ENCODE measurements around the gene NT5E. TPM values are rescaled to one million over a fixed set of nuclear protein-coding genes. Genes with fewer than 3 reads are reported as not detected.

NT5E gene
- 9.0 and 15.8 TPM in 2 replicates for total RNA-seq (2014; rRNA removed)
- percentile 69 among the genes with signal in this experiment for Bru-seq, nascent RNA
- percentile 69 among the genes with signal in this experiment for BruChase-seq, experiment 1, labeled RNA remaining after a 6-hour chase
- percentile 73 among the genes with signal in this experiment for BruChase-seq, experiment 2, labeled RNA remaining after a 2-hour chase
- long read RNA-seq, transcript NT5E-202 (3 exons, 974 nt): minor isoform, 12 of 153 reads
- long read RNA-seq, transcript NT5E-203 (8 exons, 3,918 nt): minor isoform, 10 of 153 reads
- long read RNA-seq, transcript NT5E-201 (9 exons, 3,548 nt): major isoform, 100 of 153 reads
- long read RNA-seq, partial matches to known transcripts: 18 of 153 reads
- long read RNA-seq, other reads (novel, unspliced or antisense): 13 of 153 reads

DNA sequence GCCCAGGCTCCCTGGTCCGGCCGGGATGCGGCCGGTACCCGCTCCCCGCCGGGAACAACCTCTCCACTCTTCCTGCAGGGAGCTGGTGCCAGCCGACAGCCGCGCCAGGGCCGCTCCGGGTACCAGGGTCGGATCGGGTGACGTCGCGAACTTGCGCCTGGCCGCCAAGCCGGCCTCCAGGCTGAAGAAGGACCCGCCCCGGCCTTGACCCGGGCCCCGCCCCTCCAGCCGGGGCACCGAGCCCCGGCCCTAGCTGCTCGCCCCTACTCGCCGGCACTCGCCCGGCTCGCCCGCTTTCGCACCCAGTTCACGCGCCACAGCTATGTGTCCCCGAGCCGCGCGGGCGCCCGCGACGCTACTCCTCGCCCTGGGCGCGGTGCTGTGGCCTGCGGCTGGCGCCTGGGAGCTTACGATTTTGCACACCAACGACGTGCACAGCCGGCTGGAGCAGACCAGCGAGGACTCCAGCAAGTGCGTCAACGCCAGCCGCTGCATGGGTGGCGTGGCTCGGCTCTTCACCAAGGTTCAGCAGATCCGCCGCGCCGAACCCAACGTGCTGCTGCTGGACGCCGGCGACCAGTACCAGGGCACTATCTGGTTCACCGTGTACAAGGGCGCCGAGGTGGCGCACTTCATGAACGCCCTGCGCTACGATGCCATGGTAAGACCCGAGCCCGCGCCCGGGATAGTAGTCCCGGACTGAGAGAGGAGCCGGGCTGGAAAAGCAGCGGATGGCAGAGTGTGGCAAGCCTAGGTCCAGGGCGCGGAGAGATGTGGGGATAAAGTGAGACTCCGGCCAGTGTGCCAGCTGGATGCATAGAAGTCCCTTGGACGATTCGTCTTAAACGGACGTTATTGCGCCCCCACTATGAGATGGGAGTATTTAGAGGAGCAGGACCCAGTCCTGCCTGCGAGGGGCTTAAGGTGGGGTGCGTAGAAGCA lies at the start of gene NT5E:
Gene NT5E (plus strand): TSS at position 266 of the 942 bp plus-strand sequence. CDS start 57 bp downstream, at position 323.
- Histone ChIP-seq H4K20me1 (ENCODE audit: low read length) (no peaks in the 10 kb centered on the region), H3F3A (ENCODE audit: low read length, unreplicated experiment) (no peaks in the 10 kb centered on the region), H3K27ac (ENCODE audit: low read length) (peak within 1 kb of the TSS; percentile 66), H3K4me1 (ENCODE audit: insufficient read depth, low read length) (peaks cover 29% of the 10 kb centered on the region), H3K9me3 (ENCODE audit: low read length) (no peaks in the 10 kb centered on the region), H3K9me2 (replicated peaks; ENCODE audit: low read length) (no peaks in the 10 kb centered on the region), H3K27me3 (ENCODE audit: low read length) (no peaks in the 10 kb centered on the region), H3K4me3 (ENCODE audit: low read length) (peak within 1 kb of the TSS; percentile 87), H3K79me2 (ENCODE audit: low read length) (peaks cover 28% of the 10 kb centered on the region), H3K36me3 (ENCODE audit: low read depth, low read length) (no peaks in the 10 kb centered on the region), H3K4me2 (ENCODE audit: low read length) (peak within 1 kb of the TSS; percentile 91), H3K9ac (ENCODE audit: low read length) (peak within 1 kb of the TSS; percentile 87), H2AFZ (ENCODE audit: low read length) (peak within 1 kb of the TSS; percentile 81)
- POLR2A ChIA-PET (ENCODE audit: unreplicated experiment): interaction anchor here (0.5 to 2.4 kb wide), 7 partner anchors 9 to 1578 kb away, joined by 3 to 30 read pairs (median 5); no protein-coding TSS in a partner anchor
- DNase-seq (peak; percentile 65), ATAC-seq (peak; percentile 79)
- TF ChIP-seq EZH2 (IDR thresholded peaks at IDR 0.05; ENCODE audit: low read length, unreplicated experiment) (no peak), EZH2phosphoT487 (IDR thresholded peaks at IDR 0.05; ENCODE audit: borderline replicate concordance, low read length) (peak; percentile 63)
- TF ChIP-seq, protein P1, sequence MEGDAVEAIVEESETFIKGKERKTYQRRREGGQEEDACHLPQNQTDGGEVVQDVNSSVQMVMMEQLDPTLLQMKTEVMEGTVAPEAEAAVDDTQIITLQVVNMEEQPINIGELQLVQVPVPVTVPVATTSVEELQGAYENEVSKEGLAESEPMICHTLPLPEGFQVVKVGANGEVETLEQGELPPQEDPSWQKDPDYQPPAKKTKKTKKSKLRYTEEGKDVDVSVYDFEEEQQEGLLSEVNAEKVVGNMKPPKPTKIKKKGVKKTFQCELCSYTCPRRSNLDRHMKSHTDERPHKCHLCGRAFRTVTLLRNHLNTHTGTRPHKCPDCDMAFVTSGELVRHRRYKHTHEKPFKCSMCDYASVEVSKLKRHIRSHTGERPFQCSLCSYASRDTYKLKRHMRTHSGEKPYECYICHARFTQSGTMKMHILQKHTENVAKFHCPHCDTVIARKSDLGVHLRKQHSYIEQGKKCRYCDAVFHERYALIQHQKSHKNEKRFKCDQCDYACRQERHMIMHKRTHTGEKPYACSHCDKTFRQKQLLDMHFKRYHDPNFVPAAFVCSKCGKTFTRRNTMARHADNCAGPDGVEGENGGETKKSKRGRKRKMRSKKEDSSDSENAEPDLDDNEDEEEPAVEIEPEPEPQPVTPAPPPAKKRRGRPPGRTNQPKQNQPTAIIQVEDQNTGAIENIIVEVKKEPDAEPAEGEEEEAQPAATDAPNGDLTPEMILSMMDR (conservative IDR thresholded peaks at IDR 0.05; ENCODE audit: low read depth, low read length): peak; percentile 31; the same call in 1 of the 2 replicates
- no TSS peak for BruUV-seq (replicated peaks)
- CTCF ChIA-PET: interaction anchor here (0.7 to 1.4 kb wide), 3 partner anchors 9 to 89 kb away, joined by 4 to 7 read pairs (median 6); no protein-coding TSS in a partner anchor
- intact Hi-C loops (cut with micrococcal nuclease): loop anchor here (1.0 to 5.0 kb wide), 3 partner anchors 9 to 142 kb away; partner anchors contain the start of gene SNX14

DNA sequence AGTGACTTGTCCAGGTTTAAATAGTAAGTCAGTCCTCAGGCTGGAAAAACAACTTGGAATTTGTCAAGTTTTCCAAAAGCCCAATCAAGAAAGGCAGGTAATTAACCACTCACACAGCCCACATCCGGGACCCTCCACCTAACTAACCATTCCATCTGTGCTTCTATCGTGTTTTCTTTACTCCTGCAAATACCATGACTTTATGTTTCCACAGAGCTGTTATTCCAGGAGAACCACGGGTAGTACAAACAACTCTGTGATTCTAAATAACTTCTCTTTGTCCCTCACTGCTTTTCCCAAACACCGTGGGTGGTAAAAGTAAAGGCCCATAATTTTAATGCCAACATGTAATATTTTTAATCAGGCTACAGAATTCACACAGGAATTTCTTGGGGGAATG lies 49.6 kb upstream of the NT5E start:
- H3K9me2 ChIP-seq (replicated peaks; ENCODE audit: low read length): no peaks in the 10 kb centered on the region
- H3K4me1 ChIP-seq (ENCODE audit: insufficient read depth, low read length): peaks cover 42% of the 10 kb centered on the region
- H3K79me2 ChIP-seq (ENCODE audit: low read length): no peaks in the 10 kb centered on the region
- no peak for ATAC-seq
- ChIA-PET CTCF (no interaction called here), POLR2A (ENCODE audit: unreplicated experiment) (no interaction called here)
- no peak overlapping the region for H3K4me2 ChIP-seq (ENCODE audit: low read length)
- no peak for DNase-seq
- H3K4me3 ChIP-seq (ENCODE audit: low read length): no peak overlapping the region
- H3K27me3 ChIP-seq (ENCODE audit: low read length): no peaks in the 10 kb centered on the region
- no peaks in the 10 kb centered on the region for H3K9me3 ChIP-seq (ENCODE audit: low read length)
- H4K20me1 ChIP-seq (ENCODE audit: low read length): no peaks in the 10 kb centered on the region
- peaks cover 4% of the 10 kb centered on the region for H3F3A ChIP-seq (ENCODE audit: low read length, unreplicated experiment)
- intact Hi-C loops (cut with micrococcal nuclease): no loop called here
- TF ChIP-seq, protein P1 (conservative IDR thresholded peaks at IDR 0.05; ENCODE audit: low read depth, low read length): no peak
- TF ChIP-seq EZH2phosphoT487 (IDR thresholded peaks at IDR 0.05; ENCODE audit: borderline replicate concordance, low read length): no peak
- no peak for TF ChIP-seq EZH2 (IDR thresholded peaks at IDR 0.05; ENCODE audit: low read length, unreplicated experiment)
- BruUV-seq (replicated peaks): no TSS peak
- H2AFZ ChIP-seq (ENCODE audit: low read length): no peak overlapping the region
- H3K36me3 ChIP-seq (ENCODE audit: low read depth, low read length): no peaks in the 10 kb centered on the region
- H3K27ac ChIP-seq (ENCODE audit: low read length): no peak overlapping the region
- H3K9ac ChIP-seq (ENCODE audit: low read length): no peak overlapping the region
